ENCODE data around the gene SLITRK3. TPM values are rescaled to one million over a fixed set of nuclear protein-coding genes. Genes with fewer than 3 reads are reported as not detected.

The SLITRK3 gene
- total and polyA plus RNA-seq, 4 donors, result 0.03 to 0.26 (median 0.24) TPM; not detected in 1

Other genes with a start within 250 kb of the SLITRK3 start
- not detected for gene SI, start 117.9 kb downstream of the SLITRK3 start, total RNA-seq
- 10 to 100 TPM in 1 of 2 donors, not detected in 1; 20.4 TPM for gene SI, start 117.9 kb downstream of the SLITRK3 start, polyA plus RNA-seq

Data from aorta (tissue), 4 donors.